DOHH2 (cell line): ENCODE results near the gene DYNLT5.

Experiments used
- H3F3A ChIP-seq: fragments of 200-600 bp; sonication (generic), shearing (Covaris generic); 2 replicates; pipeline ENCODE4 v1.6.0; 2016; ENCODE audit warnings: antibody characterized with exemption, mild to moderate bottlenecking; ENCODE audit not compliant: control insufficient read depth, insufficient read depth
- H3K27ac ChIP-seq: fragments of 200-600 bp; sonication (generic); 2 replicates; pipeline ENCODE4 v1.5.1; 2014; ENCODE audit warnings: low read depth, mild to moderate bottlenecking, low read length, moderate library complexity
- H3K27me3 ChIP-seq: fragments of 200-600 bp; sonication (generic); 2 replicates; pipeline ENCODE4 v1.6.1; 2014; ENCODE audit warnings: mild to moderate bottlenecking, low read length, mixed read lengths; ENCODE audit not compliant: control insufficient read depth
- H3K36me3 ChIP-seq: fragments of 200-600 bp; sonication (generic); 2 replicates; pipeline ENCODE4 v1.6.1; 2014; ENCODE audit warnings: mild to moderate bottlenecking, low read length, moderate library complexity, mixed read lengths; ENCODE audit not compliant: control insufficient read depth
- H3K4me1 ChIP-seq: fragments of 200-600 bp; sonication (generic); 2 replicates; pipeline ENCODE4 v1.6.1; 2014; ENCODE audit warnings: mild to moderate bottlenecking, low read length, mixed read lengths; ENCODE audit not compliant: control insufficient read depth
- H3K4me2 ChIP-seq: fragments of 200-600 bp; sonication (generic); 2 replicates; pipeline ENCODE4 v1.6.0; 2014; ENCODE audit warnings: mild to moderate bottlenecking, low read length, moderate library complexity
- H3K4me3 ChIP-seq: fragments of 200-600 bp; sonication (generic); 2 replicates; pipeline ENCODE4 v1.5.1; 2014; ENCODE audit warnings: mild to moderate bottlenecking, low read length, mixed read lengths
- H3K79me2 ChIP-seq: fragments of 200-600 bp; sonication (generic); 2 replicates; pipeline ENCODE4 v1.6.1; 2014; ENCODE audit warnings: mild to moderate bottlenecking, low read length, mixed read lengths; ENCODE audit not compliant: control insufficient read depth
- H3K9me2 ChIP-seq: fragments of 200-600 bp; sonication (generic); replicated peaks from 2 replicates; pipeline ENCODE4 v1.6.1; 2014; ENCODE audit warnings: mild to moderate bottlenecking, low read length, mixed read lengths; ENCODE audit not compliant: control insufficient read depth
- H3K9me3 ChIP-seq: fragments of 200-600 bp; sonication (generic); 2 replicates; pipeline ENCODE4 v1.6.1; 2014; ENCODE audit warnings: antibody characterized with exemption, low read length, mixed read lengths; ENCODE audit not compliant: control insufficient read depth, insufficient read depth
- H4K20me1 ChIP-seq: fragments of 200-600 bp; sonication (generic); 2 replicates; pipeline ENCODE4 v1.6.0; 2014; ENCODE audit warnings: low read depth, mild to moderate bottlenecking, antibody characterized with exemption, low read length, moderate library complexity; ENCODE audit not compliant: control insufficient read depth, insufficient read depth
- CTCF ChIP-seq: fragments of 200-600 bp; sonication (generic); IDR thresholded peaks from one replicate; pipeline ENCODE4 v1.5.1; 2014; ENCODE audit warnings: antibody characterized with exemption, mild to moderate bottlenecking, low read depth, low read length; ENCODE audit not compliant: poor library complexity, severe bottlenecking
- EZH2phosphoT487 ChIP-seq: fragments of 200-600 bp; sonication (generic); IDR thresholded peaks from 2 replicates; pipeline ENCODE4 v1.6.1; 2017; ENCODE audit warnings: borderline replicate concordance, mild to moderate bottlenecking, antibody characterized with exemption, low read length, moderate library complexity, mixed read lengths

DYNLT5 gene

GRCh38 chr1:66768965-66769364, 16.7 kb downstream of the DYNLT5 start:
- no peaks in the 10 kb centered on the region for H3K36me3 ChIP-seq
- no peaks in the 10 kb centered on the region for H3K9me2 ChIP-seq
- 0 out of 2 replicates have a peak, but pooled peaks cover 3% of the 10 kb centered on the region for H3K4me1 ChIP-seq
- no peak overlapping the region for H3K27ac ChIP-seq
- no peak overlapping the region for H3K4me3 ChIP-seq
- no peaks in the 10 kb centered on the region for H3K9me3 ChIP-seq
- H4K20me1 ChIP-seq, result no peaks in the 10 kb centered on the region
- H3K79me2 ChIP-seq, result no peaks in the 10 kb centered on the region
- no peaks in the 10 kb centered on the region; the same call in 1 of the 2 replicates for H3K27me3 ChIP-seq
- no peak overlapping the region for H3K4me2 ChIP-seq
- TF ChIP-seq CTCF (no peak), EZH2phosphoT487 (no peak)
- H3F3A ChIP-seq, result no peaks in the 10 kb centered on the region

- Histone ChIP-seq H3K27me3 (no peaks in the 10 kb centered on the region; the same call in 1 of the 2 replicates), H3K4me1 (0 out of 2 replicates have a peak, but pooled peaks cover 3% of the 10 kb centered on the region), H3K9me2 (no peaks in the 10 kb centered on the region), H3K36me3 (no peaks in the 10 kb centered on the region), H3K4me2 (no peak overlapping the region), H4K20me1 (no peaks in the 10 kb centered on the region), H3K9me3 (no peaks in the 10 kb centered on the region), H3K27ac (no peak overlapping the region), H3K79me2 (no peaks in the 10 kb centered on the region), H3F3A (no peaks in the 10 kb centered on the region), H3K4me3 (no peak overlapping the region)
- TF ChIP-seq CTCF (no peak), EZH2phosphoT487 (no peak)
These were observed 17.4 kb downstream of the DYNLT5 start for GRCh38 chr1:66769512-66770229.

- Histone ChIP-seq H3K4me2 (no peak overlapping the region), H3K4me3 (no peak overlapping the region), H3K36me3 (no peaks in the 10 kb centered on the region), H3K9me3 (no peaks in the 10 kb centered on the region), H4K20me1 (no peaks in the 10 kb centered on the region), H3K79me2 (no peaks in the 10 kb centered on the region), H3F3A (no peaks in the 10 kb centered on the region), H3K9me2 (no peaks in the 10 kb centered on the region), H3K4me1 (0 out of 2 replicates have a peak, but pooled peaks cover 1% of the 10 kb centered on the region), H3K27me3 (no peaks in the 10 kb centered on the region), H3K27ac (no peak overlapping the region)
- TF ChIP-seq CTCF (no peak), EZH2phosphoT487 (no peak)
These were observed 18.0 kb downstream of the DYNLT5 start for GRCh38 chr1:66770240-66770639.
